Urinary bladder (tissue), 3 donors: Measurements from ENCODE around the gene MTCL3.

Experiments
- DNase-seq: peaks from one replicate; pipeline ENCODE4 v3.0.0-alpha.2; 2015; ENCODE audit errors: extremely low spot score
- H3K27ac ChIP-seq: one replicate; pipeline ENCODE4 v1.5.1; 2013; ENCODE audit warnings: low read depth, mild to moderate bottlenecking, moderate library complexity
- H3K36me3 ChIP-seq: one replicate; pipeline ENCODE4 v1.6.1; 2013; ENCODE audit warnings: mild to moderate bottlenecking, moderate library complexity; ENCODE audit not compliant: insufficient read depth
- H3K4me1 ChIP-seq: one replicate; pipeline ENCODE4 v1.6.1; 2013; ENCODE audit warnings: mild to moderate bottlenecking, moderate library complexity; ENCODE audit not compliant: insufficient read depth
- H3K4me3 ChIP-seq: one replicate; pipeline ENCODE4 v1.5.1; 2013; ENCODE audit warnings: low read depth, low read length
- WGBS: extraction: QIAGEN DNeasy Blood & Tissue Kit; methylation state at CpG from one replicate; pipeline ENCODE4 v1.1.7; 2013; 5-methylcytosine and 5-hydroxymethylcytosine counted together
- donor health status: healthy with polysubstance abuse.
- donor health status: healthy.

Gene MTCL3

GRCh38 chr6:127522714-127523113 is 3.6 kb upstream of the MTCL3 start:
- no peak for DNase-seq
- 64% methylated on average over 1 of the region's 1 CpG for WGBS
- Histone ChIP-seq H3K4me3 (no peak overlapping the region), H3K27ac (no peak overlapping the region), H3K36me3 (no peaks in the 10 kb centered on the region), H3K4me1 (no peaks in the 10 kb centered on the region)

DNA sequence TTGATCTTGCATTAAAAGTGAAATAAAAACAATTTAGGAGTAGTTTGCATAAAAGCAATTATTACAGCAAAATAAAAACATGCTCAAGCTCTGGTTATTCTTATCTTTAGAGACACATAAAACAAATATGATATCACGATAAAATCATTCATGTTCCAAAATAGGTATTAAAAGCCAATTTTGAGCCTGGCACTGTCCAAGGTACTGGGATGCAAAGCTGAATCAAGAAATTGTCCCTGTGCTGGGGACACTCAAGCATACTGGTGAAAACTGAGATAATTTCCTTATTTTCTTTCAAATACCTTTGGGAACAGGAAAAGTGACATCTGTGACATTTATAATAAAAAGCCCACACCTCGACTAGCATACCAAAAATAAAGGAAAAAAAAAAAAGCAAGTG is 931 bp upstream of the MTCL3 start:
- Histone ChIP-seq H3K36me3 (no peaks in the 10 kb centered on the region), H3K27ac (no peak overlapping the region), H3K4me3 (no peak overlapping the region), H3K4me1 (no peaks in the 10 kb centered on the region)
- no peak for DNase-seq
- WGBS, result 15% methylated on average over 2 of the region's 2 CpGs

GRCh38 chr6:127519469-127519785 is 292 bp upstream of the MTCL3 start:
- Histone ChIP-seq H3K4me1 (no peaks in the 10 kb centered on the region), H3K36me3 (no peaks in the 10 kb centered on the region), H3K4me3 (no peak overlapping the region), H3K27ac (no peak overlapping the region)
- DNase-seq, result no peak
- 4% methylated on average over 10 of the region's 10 CpGs for WGBS

- 14% methylated on average over 10 of the region's 10 CpGs for WGBS
- H3K4me1 ChIP-seq, result no peaks in the 10 kb centered on the region
- no peak overlapping the region for H3K27ac ChIP-seq
- no peak for DNase-seq
- no peak overlapping the region for H3K4me3 ChIP-seq
- no peaks in the 10 kb centered on the region for H3K36me3 ChIP-seq
These were observed 885 bp downstream of the MTCL3 start for GRCh38 chr6:127518191-127518709.

- no peaks in the 10 kb centered on the region for H3K36me3 ChIP-seq
- no peak for DNase-seq
- H3K4me3 ChIP-seq, result no peak overlapping the region
- no peaks in the 10 kb centered on the region for H3K4me1 ChIP-seq
- 77% methylated on average over 2 of the region's 2 CpGs for WGBS
- H3K27ac ChIP-seq, result no peak overlapping the region
These were observed 1.4 kb downstream of the MTCL3 start for GRCh38 chr6:127517693-127518092.

- Histone ChIP-seq H3K36me3 (no peaks in the 10 kb centered on the region), H3K4me1 (no peaks in the 10 kb centered on the region), H3K27ac (no peak overlapping the region), H3K4me3 (peak overlapping the region; percentile 71)
- no peak for DNase-seq
- 11% methylated on average over 6 of the region's 6 CpGs for WGBS
These were observed 2.4 kb downstream of the MTCL3 start for GRCh38 chr6:127516662-127517273.

- no peak for DNase-seq
- under 1% methylated on average over 76 of the region's 76 CpGs for WGBS
- Histone ChIP-seq H3K4me3 (peak overlapping the region; percentile 71), H3K4me1 (no peaks in the 10 kb centered on the region), H3K27ac (no peak overlapping the region), H3K36me3 (no peaks in the 10 kb centered on the region)
These were observed 3.1 kb downstream of the MTCL3 start for GRCh38 chr6:127515794-127516661.

GRCh38 chr6:127515234-127515793 is 3.8 kb downstream of the MTCL3 start:
- Histone ChIP-seq H3K4me3 (peak overlapping the region; percentile 71), H3K27ac (no peak overlapping the region), H3K36me3 (no peaks in the 10 kb centered on the region), H3K4me1 (no peaks in the 10 kb centered on the region)
- WGBS, result 1% methylated on average over 38 of the region's 38 CpGs
- DNase-seq, result no peak

GRCh38 chr6:127514773-127515227 is 4.3 kb downstream of the MTCL3 start:
- no peaks in the 10 kb centered on the region for H3K4me1 ChIP-seq
- peak overlapping the region; percentile 71 for H3K4me3 ChIP-seq
- 5% methylated on average over 32 of the region's 32 CpGs for WGBS
- DNase-seq, result no peak
- H3K36me3 ChIP-seq, result no peaks in the 10 kb centered on the region
- no peak overlapping the region for H3K27ac ChIP-seq

DNA sequence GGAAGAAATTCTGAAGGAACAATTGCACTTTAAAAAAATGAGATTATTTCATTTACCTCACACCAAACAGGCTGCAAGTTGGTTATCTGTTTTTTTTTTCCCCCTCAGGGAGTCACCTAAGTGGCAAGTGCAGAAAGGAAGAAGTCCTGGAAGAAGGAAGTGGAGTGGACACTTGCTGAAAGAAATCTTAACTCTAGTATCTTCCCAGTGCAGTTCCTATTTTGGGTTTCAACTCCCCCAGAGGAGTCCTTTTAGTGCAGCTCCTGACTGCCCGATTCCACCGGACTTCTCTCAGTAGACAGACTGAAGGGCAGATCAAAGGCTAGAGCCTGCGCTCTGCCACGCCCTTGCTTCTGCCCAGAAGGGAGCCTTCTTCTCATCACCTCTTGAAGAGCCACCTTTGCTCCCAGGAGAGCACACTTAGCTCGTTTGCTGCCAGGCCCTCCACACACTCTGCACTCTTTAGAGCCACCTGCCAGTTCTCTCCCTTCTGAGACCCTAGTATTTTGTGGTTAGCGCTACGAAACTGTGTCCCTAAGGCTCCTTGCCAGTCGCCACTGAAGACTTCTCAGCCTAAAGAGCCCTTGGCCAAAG is 4.9 kb downstream of the MTCL3 start:
- H3K36me3 ChIP-seq, result no peaks in the 10 kb centered on the region
- no peaks in the 10 kb centered on the region for H3K4me1 ChIP-seq
- 38% methylated on average over 8 of the region's 8 CpGs for WGBS
- DNase-seq, result no peak
- peak overlapping the region; percentile 71 for H3K4me3 ChIP-seq
- H3K27ac ChIP-seq, result no peak overlapping the region

DNA sequence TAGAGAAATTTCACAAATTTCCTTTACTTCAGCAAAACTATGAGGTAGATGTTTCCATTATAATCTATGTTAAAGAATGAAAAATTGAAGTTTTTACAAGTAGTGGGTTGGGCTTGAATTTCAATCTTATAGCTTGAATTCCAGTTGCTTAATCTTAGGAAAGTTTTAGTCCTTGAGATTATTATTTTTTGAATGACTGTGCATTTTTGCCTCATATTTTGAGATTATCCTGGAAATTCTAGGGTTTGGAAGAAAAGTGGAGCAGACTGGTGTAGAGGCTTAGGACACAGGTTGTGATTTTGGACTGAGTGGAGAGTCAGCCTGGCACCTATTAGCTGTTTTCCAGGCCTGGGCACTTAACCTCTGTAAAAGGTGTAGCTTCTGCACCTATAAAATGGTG is 5.7 kb downstream of the MTCL3 start:
- Histone ChIP-seq H3K36me3 (no peaks in the 10 kb centered on the region), H3K4me1 (no peaks in the 10 kb centered on the region), H3K4me3 (no peak overlapping the region), H3K27ac (no peak overlapping the region)
- DNase-seq, result no peak

GRCh38 chr6:127510876-127511275 is 8.3 kb downstream of the MTCL3 start:
- no peaks in the 10 kb centered on the region for H3K4me1 ChIP-seq
- H3K27ac ChIP-seq, result no peak overlapping the region
- no peaks in the 10 kb centered on the region for H3K36me3 ChIP-seq
- DNase-seq, result no peak
- WGBS, result 87% methylated on average over 2 of the region's 2 CpGs
- no peak overlapping the region for H3K4me3 ChIP-seq

DNA sequence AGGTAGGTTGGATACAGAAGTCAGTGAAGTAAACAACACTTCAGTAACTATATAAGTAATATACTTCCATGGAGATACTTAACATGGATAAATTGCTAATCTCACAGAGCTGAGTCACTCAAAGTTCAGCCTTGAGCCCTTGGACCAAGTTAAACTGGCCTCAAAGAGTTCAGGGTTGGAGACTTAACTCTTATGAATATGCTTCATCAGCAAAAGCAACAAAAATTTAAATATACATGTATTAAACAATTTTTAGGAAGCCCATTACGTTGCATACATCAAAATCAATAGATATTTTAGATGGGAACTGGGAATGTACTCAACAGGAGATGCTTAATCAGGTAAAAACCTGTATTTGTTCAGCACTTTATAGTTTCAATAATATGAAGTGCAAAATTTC is 12.2 kb downstream of the MTCL3 start:
- no peak for DNase-seq
- H3K4me3 ChIP-seq, result no peak overlapping the region
- no peak overlapping the region for H3K27ac ChIP-seq
- 89% methylated on average over 1 of the region's 1 CpG for WGBS
- H3K4me1 ChIP-seq, result no peaks in the 10 kb centered on the region
- H3K36me3 ChIP-seq, result no peaks in the 10 kb centered on the region

DNA sequence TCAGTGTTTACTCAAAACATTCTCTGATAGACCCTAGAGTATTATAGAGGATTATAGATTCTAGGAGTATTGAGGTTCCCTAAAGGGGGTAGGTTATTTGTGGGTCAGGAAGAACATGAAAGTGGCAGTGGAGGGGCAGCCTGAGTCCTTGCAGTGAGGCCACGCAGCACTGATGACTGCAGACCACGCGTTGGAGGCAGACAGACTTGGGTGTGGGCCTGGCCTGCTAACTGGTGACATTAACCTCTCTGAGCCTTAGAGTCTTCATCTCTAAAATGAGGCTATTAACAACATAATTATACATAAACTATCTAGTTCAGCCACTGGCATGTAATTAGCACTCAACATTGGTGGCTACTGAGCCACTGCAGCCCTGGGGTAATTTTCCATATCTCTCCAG is 16.1 kb downstream of the MTCL3 start:
- Histone ChIP-seq H3K27ac (no peak overlapping the region), H3K4me3 (no peak overlapping the region), H3K36me3 (no peaks in the 10 kb centered on the region), H3K4me1 (no peaks in the 10 kb centered on the region)
- DNase-seq, result no peak
- 86% methylated on average over 3 of the region's 3 CpGs for WGBS
